Spleen (tissue), 11 donors: ENCODE data around the gene VPS36. TPM values are rescaled to one million over a fixed set of nuclear protein-coding genes. Genes with fewer than 3 reads are reported as not detected.

Source experiments
- DNase-seq: peaks from one replicate; pipeline ENCODE4 v3.0.0-alpha.2; 2020
- H3K27ac ChIP-seq, 8 donors: fragments of 200-600 bp; sonication (generic) in 7 of 8; 1 replicate in 4 of 8; 2 replicates in 4 of 8; pipeline versions ENCODE4 v1.5.0 to v1.8.0; 2016 to 2021; ENCODE audit warnings: inconsistent platforms in 4 of 8, mild to moderate bottlenecking in 4 of 8, moderate library complexity in 1 of 8
- H3K27me3 ChIP-seq, 7 donors: fragments of 200-600 bp; sonication (generic) in 6 of 7; replicated peaks in 1 of 7; 1 replicate in 4 of 7; 2 replicates in 3 of 7; pipeline versions ENCODE4 v1.5.0 to v1.8.0; 2016 to 2021; ENCODE audit warnings: inconsistent platforms in 3 of 7, mild to moderate bottlenecking in 1 of 7
- H3K36me3 ChIP-seq, 6 donors: fragments of 200-600 bp; sonication (generic) in 5 of 6; 1 replicate in 4 of 6; 2 replicates in 2 of 6; pipeline versions ENCODE4 v1.5.0 to v1.8.0; 2016 to 2021; ENCODE audit warnings: inconsistent platforms in 2 of 6
- H3K4me1 ChIP-seq, 6 donors: fragments of 200-600 bp; sonication (generic) in 5 of 6; 1 replicate in 3 of 6; 2 replicates in 3 of 6; pipeline versions ENCODE4 v1.5.0 to v1.8.0; 2016 to 2021; ENCODE audit warnings: inconsistent platforms in 3 of 6
- H3K4me3 ChIP-seq, 8 donors: fragments of 200-600 bp; sonication (generic) in 7 of 8; 1 replicate in 4 of 8; 2 replicates in 4 of 8; pipeline versions ENCODE4 v1.5.0 to v1.8.0; 2016 to 2021; ENCODE audit warnings: inconsistent platforms in 4 of 8, mild to moderate bottlenecking in 4 of 8, moderate library complexity in 2 of 8
- H3K9me3 ChIP-seq, 8 donors: fragments of 200-600 bp; sonication (generic) in 7 of 8; 1 replicate in 4 of 8; 2 replicates in 4 of 8; pipeline versions ENCODE4 v1.5.0 to v1.8.0; 2016 to 2021; ENCODE audit warnings: inconsistent platforms in 4 of 8
- POLR2A ChIP-seq, 3 donors: fragments of 450-650 bp; IDR thresholded peaks; one replicate each; pipeline ENCODE4 v1.5.1; 2017; ENCODE audit warnings: antibody characterized with exemption in 3 of 3, mild to moderate bottlenecking in 1 of 3
- POLR2AphosphoS5 ChIP-seq, 3 donors: sonication (generic); formaldehyde crosslinking; IDR thresholded peaks; one replicate each; pipeline ENCODE4 v1.5.1; 2017; ENCODE audit warnings: antibody characterized with exemption in 3 of 3
- WGBS, 5 donors: extraction: QIAGEN DNeasy Blood & Tissue Kit in 3 of 5; methylation state at CpG; one replicate each; pipeline versions ENCODE4 v1.1.5 to v1.1.7; 2013 to 2018; 5-methylcytosine and 5-hydroxymethylcytosine counted together
- intact Hi-C: fragments of 100-400 bp; cut with DNase I; formaldehyde crosslinking; loops from one replicate; pipeline ENCODE4 v1.15.0; 2023; ENCODE audit warnings: low total_unique reads
- polyA plus RNA-seq, 3 donors: library from polyadenylated mRNA; stranded (reverse); fragments of 200-250 nt; gene quantifications; one replicate each; pipeline ENCODE4 v1.2.1, GENCODE V29; 2013
- total RNA-seq, 7 donors: library from RNA; depleted of rRNA in 3 of 7; stranded (reverse); fragments of >200 nt in 3 of 7; fragmentation: NEBNext Ultra II Directional in 4 of 7; extraction: Animal tissue kit (Norgen Biotek cat#: 25700) in 4 of 7; gene quantifications; one replicate each; pipeline versions ENCODE4 v1.1.0 to v1.2.1, GENCODE V29; 2016 to 2021
- TF ChIP-seq, protein P1 (sequence below), 11 experiments: fragments of 200-600 bp in 7 of 11; fragments of 450-650 bp in 4 of 11; sonication (generic) in 4 of 11; IDR thresholded peaks in 8 of 11; conservative IDR thresholded peaks in 3 of 11; 1 replicate in 7 of 11; 2 replicates in 4 of 11; pipeline versions ENCODE4 v1.4.0 to v1.8.0; 2016 to 2021; ENCODE audit warnings: antibody characterized with exemption in 11 of 11, inconsistent platforms in 4 of 11, mild to moderate bottlenecking in 1 of 11
- donor health status: healthy with polysubstance abuse.
- donor health status: DM: no; HTN: no; CAD: no; lungs with moderate emphysema.
- donor health status: DM: no; HTN: no; CAD: no.
- donor health status: Bipolar disorder and iron deficiency.
- donor health status: healthy.
- donor health status: DM: no; HTN: no; CAD: no.
- donor health status: DM: yes; HTN: yes; CAD: no.

The VPS36 gene
- total and polyA plus RNA-seq, 10 donors: 18.3 to 98.9 (median 55.5) TPM

DNA sequence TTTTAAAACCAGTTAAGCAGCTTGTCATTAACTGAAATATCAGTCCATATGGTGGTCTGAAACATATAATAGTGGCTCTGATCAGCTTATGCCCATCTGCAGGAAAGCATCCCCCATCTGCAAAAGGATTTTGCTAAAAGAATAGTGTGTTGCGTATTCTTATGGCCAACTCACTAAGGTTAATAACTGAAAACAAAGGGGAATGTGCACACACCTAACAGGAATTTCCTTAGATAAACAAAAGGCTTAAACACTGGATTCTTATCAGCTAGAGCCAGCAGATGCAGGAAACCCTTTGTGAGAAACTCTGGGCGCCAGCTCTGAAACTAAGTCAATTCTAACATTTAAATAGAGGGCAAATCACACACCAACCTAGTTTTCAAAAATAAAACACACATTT is 22.1 kb downstream of the VPS36 start:
- no peaks in the 10 kb centered on the region for H3K27me3 ChIP-seq
- 59 to 82% (median 75%) methylated on average over 2 of the region's 2 CpGs for WGBS, 5 donors
- TF ChIP-seq POLR2A (IDR thresholded peaks at IDR 0.05) (no peak), POLR2AphosphoS5 (IDR thresholded peaks at IDR 0.05) (peak in 1 of 3 donors; percentile 25)
- H3K36me3 ChIP-seq: peaks cover 2 to 100% (median 71%) of the 10 kb centered on the region in 6 donors
- H3K27ac ChIP-seq: peak overlapping the region in 4 of 8 donors; percentile 22 to 60 (median 42)
- H3K4me3 ChIP-seq: no peak overlapping the region
- intact Hi-C loops: no loop called here
- H3K4me1 ChIP-seq: peaks cover 0 to 22% (median 5%) of the 10 kb centered on the region in 6 donors
- no peaks in the 10 kb centered on the region for H3K9me3 ChIP-seq
- DNase-seq: no peak

DNA sequence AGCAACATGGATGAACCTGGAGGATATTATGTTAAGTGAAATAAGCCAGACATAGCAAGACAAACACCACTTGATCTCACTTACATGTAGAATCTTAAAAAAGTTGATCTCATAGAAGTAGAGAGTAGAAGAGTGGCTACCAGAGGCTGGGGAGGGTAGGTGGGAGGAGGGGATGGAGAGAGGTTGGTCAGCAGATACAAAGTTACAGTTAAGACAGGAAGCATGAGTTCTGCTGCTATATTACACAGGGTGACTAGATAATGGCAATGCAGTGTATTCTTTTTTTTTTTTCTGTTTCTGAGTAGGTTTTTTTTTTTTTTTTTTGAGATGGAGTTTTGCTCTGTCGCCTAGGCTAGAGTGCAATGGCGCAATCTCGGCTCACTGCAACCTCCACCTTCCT is 29.2 kb downstream of the VPS36 start:
- TF ChIP-seq, protein P1, sequence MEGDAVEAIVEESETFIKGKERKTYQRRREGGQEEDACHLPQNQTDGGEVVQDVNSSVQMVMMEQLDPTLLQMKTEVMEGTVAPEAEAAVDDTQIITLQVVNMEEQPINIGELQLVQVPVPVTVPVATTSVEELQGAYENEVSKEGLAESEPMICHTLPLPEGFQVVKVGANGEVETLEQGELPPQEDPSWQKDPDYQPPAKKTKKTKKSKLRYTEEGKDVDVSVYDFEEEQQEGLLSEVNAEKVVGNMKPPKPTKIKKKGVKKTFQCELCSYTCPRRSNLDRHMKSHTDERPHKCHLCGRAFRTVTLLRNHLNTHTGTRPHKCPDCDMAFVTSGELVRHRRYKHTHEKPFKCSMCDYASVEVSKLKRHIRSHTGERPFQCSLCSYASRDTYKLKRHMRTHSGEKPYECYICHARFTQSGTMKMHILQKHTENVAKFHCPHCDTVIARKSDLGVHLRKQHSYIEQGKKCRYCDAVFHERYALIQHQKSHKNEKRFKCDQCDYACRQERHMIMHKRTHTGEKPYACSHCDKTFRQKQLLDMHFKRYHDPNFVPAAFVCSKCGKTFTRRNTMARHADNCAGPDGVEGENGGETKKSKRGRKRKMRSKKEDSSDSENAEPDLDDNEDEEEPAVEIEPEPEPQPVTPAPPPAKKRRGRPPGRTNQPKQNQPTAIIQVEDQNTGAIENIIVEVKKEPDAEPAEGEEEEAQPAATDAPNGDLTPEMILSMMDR (IDR thresholded peaks at IDR 0.05 in 8 of 11, conservative IDR thresholded peaks at IDR 0.05 in 3 of 11): no peak
- no peak for TF ChIP-seq POLR2AphosphoS5 (IDR thresholded peaks at IDR 0.05)
- no peak for TF ChIP-seq POLR2A (IDR thresholded peaks at IDR 0.05)
- no peaks in the 10 kb centered on the region for H3K27me3 ChIP-seq
- H3K4me3 ChIP-seq: no peak overlapping the region
- peaks cover 5 to 100% (median 88%) of the 10 kb centered on the region in 6 donors for H3K36me3 ChIP-seq
- no peaks in the 10 kb centered on the region for H3K4me1 ChIP-seq
- DNase-seq: no peak
- WGBS, 5 donors: 59 to 96% (median 87%) methylated on average over 3 of the region's 3 CpGs
- H3K27ac ChIP-seq: no peak overlapping the region
- H3K9me3 ChIP-seq: no peaks in the 10 kb centered on the region
- intact Hi-C loops: no loop called here

DNA sequence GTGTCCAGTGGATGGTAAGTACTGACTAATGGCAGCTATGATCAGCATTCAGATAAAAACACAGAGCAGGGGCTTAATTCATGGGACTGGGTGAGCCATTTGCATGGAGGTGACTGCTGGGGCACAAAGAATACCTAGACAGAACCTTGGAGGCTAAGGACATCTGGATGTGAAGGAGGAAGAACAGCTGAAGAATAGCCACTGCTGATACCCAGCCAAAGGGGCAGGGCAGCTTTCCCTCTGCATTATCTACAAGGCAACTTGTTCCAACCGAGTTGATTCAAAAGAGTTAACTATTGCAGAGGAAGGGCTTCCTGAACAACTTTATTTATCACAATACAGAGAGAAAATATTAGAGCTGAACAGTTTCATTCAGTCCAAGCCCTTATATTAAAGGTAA is 31.4 kb downstream of the VPS36 start:
- TF ChIP-seq POLR2A (IDR thresholded peaks at IDR 0.05) (no peak), POLR2AphosphoS5 (IDR thresholded peaks at IDR 0.05) (no peak)
- TF ChIP-seq, protein P1 (IDR thresholded peaks at IDR 0.05 in 8 of 11, conservative IDR thresholded peaks at IDR 0.05 in 3 of 11): no peak
- Histone ChIP-seq H3K27ac (no peak overlapping the region), H3K4me3 (no peak overlapping the region), H3K4me1 (no peaks in the 10 kb centered on the region), H3K36me3 (peaks cover 8 to 100% (median 91%) of the 10 kb centered on the region in 6 donors), H3K27me3 (no peaks in the 10 kb centered on the region), H3K9me3 (no peaks in the 10 kb centered on the region)
- intact Hi-C loops: no loop called here
- 44 to 79% (median 63%) methylated on average over 1 of the region's 1 CpG for WGBS, 5 donors
- no peak for DNase-seq

DNA sequence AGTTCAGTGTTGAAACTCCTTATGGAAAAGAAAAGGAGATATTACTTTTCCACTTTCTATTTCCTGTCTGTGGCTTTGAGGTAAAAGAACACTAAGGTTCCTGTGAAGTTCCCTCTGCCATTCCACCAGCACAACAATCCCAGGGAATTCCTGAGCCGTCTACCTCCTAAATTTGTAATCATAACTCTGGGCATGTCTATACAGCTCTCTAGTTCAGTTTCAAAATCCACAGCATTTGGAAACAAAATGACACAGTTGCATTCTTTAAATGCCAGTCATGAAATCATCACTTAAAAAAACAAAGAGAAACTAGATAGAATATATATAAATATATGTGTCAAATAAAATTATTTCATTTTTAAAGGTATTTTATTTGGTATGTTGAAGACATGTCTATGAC is 35.5 kb downstream of the VPS36 start:
- Histone ChIP-seq H3K36me3 (peaks cover 5 to 97% (median 72%) of the 10 kb centered on the region in 6 donors), H3K4me1 (no peaks in the 10 kb centered on the region), H3K27me3 (no peaks in the 10 kb centered on the region), H3K27ac (no peak overlapping the region), H3K9me3 (no peaks in the 10 kb centered on the region), H3K4me3 (no peak overlapping the region)
- intact Hi-C loops: no loop called here
- DNase-seq: no peak
- 65 to 75% (median 73%) methylated on average over 1 of the region's 1 CpG for WGBS, 5 donors
- TF ChIP-seq, protein P1 (IDR thresholded peaks at IDR 0.05 in 8 of 11, conservative IDR thresholded peaks at IDR 0.05 in 3 of 11): no peak
- no peak for TF ChIP-seq POLR2AphosphoS5 (IDR thresholded peaks at IDR 0.05)
- no peak for TF ChIP-seq POLR2A (IDR thresholded peaks at IDR 0.05)

DNA sequence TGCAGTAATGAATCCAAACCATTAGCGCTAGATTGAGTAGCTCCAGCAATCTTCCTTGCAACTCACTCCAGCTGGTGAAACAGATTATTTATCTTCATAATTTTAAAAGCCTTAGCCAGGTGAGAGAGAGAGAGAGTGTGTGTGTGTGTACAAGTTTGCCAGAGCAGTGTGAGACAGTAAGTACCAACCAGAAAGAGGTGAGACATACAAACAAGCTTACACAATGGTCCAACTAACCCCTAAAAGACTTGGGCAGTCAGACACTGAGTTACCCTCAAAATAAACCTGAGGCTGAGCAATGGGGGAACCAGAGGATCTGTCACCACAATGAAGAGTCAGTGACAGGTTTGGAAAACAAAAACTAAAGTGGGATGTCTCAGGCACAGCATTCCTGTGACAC is 36.4 kb downstream of the VPS36 start:
- WGBS, 5 donors: 94 to 100% (median 98%) methylated on average over 1 of the region's 1 CpG
- intact Hi-C loops: no loop called here

More for the DNA sequence above, 36.4 kb downstream of the VPS36 start:
- Histone ChIP-seq H3K27ac (no peak overlapping the region), H3K4me1 (no peaks in the 10 kb centered on the region), H3K4me3 (no peak overlapping the region), H3K27me3 (no peaks in the 10 kb centered on the region), H3K9me3 (no peaks in the 10 kb centered on the region), H3K36me3 (peaks cover 3 to 96% (median 63%) of the 10 kb centered on the region in 6 donors)
- no peak for DNase-seq
- TF ChIP-seq, protein P1 (IDR thresholded peaks at IDR 0.05 in 8 of 11, conservative IDR thresholded peaks at IDR 0.05 in 3 of 11): no peak
- no peak for TF ChIP-seq POLR2AphosphoS5 (IDR thresholded peaks at IDR 0.05)
- TF ChIP-seq POLR2A (IDR thresholded peaks at IDR 0.05): no peak
